ENCODE results near the gene OR10G7. TPM values are rescaled to one million over a fixed set of nuclear protein-coding genes. Genes with fewer than 3 reads are reported as not detected.
A peak's percentile ranks its signal among the peaks of the same experiment; 100 is the strongest.

OR10G7 gene
- not detected in 2 replicates for total RNA-seq (2014; rRNA removed; shearing (Covaris generic))

GRCh38 chr11:124041254-124041653, at the start of gene OR10G7:
OR10G7 (minus strand) TSS chr11:124041325; CDS start chr11:124039001, 2,324 bp downstream.
- peak; percentile 25 for DNase-seq (ENCODE audit: low read depth)

GRCh38 chr11:124085997-124086846, 45.1 kb upstream of the OR10G7 start:
- no peak for DNase-seq (ENCODE audit: low read depth)

- DNase-seq (ENCODE audit: low read depth), result no peak
Observed at GRCh38 chr11:124085583-124085982, 44.5 kb upstream of the OR10G7 start.

GRCh38 chr11:124082371-124082770, 41.2 kb upstream of the OR10G7 start:
- DNase-seq (ENCODE audit: low read depth), result no peak

- no peak for DNase-seq (ENCODE audit: low read depth)
Observed at GRCh38 chr11:124081483-124081882, 40.4 kb upstream of the OR10G7 start.

GRCh38 chr11:124080327-124081001, 39.3 kb upstream of the OR10G7 start:
- DNase-seq (ENCODE audit: low read depth), result no peak

DNA sequence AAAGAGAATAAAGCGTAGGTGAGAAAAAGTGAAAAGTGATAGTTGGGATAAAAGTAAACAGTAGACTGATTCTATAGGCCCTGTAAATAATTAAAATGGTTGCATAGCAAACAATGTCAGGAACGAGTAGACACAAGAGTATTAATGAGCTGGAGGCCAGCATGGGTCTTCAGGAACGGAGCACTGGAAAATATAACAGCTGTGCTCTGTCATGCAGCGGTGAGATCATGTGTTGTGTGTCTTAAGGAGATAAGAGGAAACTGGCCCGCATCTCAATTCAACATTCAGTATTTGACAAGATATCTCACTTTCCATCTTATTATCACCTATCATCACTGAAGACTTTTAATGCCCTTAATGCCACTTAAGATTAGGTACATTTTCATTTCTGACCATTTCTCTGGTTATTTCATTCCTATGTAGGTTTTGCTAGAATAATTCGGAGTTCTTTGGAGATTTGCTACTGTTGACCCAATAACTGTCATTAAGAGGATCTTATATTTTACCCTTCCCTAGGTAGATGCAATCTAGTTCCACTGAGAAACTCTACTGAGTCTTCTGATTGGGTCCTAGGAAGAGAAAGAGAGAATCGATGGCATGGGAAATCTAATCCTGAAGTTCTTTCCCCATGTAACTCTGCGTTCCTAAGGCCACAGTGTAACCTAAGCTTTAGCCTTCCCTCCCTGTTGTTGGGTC, 38.7 kb upstream of the OR10G7 start:
- DNase-seq (ENCODE audit: low read depth), result no peak

- DNase-seq (ENCODE audit: low read depth), result no peak
Observed at GRCh38 chr11:124078591-124078990, 37.5 kb upstream of the OR10G7 start.

GRCh38 chr11:124077266-124077665, 36.1 kb upstream of the OR10G7 start:
- DNase-seq (ENCODE audit: low read depth), result no peak

GRCh38 chr11:124075841-124076651, 34.9 kb upstream of the OR10G7 start:
- DNase-seq (ENCODE audit: low read depth), result no peak

GRCh38 chr11:124075492-124075840, 34.3 kb upstream of the OR10G7 start:
- DNase-seq (ENCODE audit: low read depth), result no peak

DNA sequence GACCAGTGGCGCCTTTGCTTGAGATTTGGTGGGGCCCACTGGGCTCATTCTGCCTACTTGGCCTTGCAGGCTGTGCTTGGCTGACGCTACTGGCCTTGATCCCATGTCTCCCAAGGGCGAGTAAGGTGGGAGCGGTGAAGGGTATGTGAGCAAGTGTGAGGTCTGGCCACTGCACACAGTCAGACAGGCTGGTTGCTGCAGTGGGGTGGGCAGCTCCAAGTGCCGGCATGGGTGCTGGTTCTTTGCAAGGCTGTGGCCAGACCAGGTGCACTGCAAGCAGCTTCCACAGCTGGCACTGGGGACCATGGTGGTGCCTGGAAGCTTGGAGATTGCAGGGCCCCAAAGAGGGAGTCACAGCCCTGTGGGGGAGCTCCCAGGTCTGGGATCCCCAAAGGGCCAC, 33.4 kb upstream of the OR10G7 start:
- DNase-seq (ENCODE audit: low read depth), result no peak

- no peak for DNase-seq (ENCODE audit: low read depth)
Observed at GRCh38 chr11:124072147-124072546, 31.0 kb upstream of the OR10G7 start.

- no peak for DNase-seq (ENCODE audit: low read depth)
Observed at GRCh38 chr11:124071623-124071948, 30.5 kb upstream of the OR10G7 start.

GRCh38 chr11:124070915-124071622, 29.9 kb upstream of the OR10G7 start:
- DNase-seq (ENCODE audit: low read depth), result peak; percentile 55

GRCh38 chr11:124069429-124070401, 28.6 kb upstream of the OR10G7 start:
- DNase-seq (ENCODE audit: low read depth), result peak; percentile 52

DNA sequence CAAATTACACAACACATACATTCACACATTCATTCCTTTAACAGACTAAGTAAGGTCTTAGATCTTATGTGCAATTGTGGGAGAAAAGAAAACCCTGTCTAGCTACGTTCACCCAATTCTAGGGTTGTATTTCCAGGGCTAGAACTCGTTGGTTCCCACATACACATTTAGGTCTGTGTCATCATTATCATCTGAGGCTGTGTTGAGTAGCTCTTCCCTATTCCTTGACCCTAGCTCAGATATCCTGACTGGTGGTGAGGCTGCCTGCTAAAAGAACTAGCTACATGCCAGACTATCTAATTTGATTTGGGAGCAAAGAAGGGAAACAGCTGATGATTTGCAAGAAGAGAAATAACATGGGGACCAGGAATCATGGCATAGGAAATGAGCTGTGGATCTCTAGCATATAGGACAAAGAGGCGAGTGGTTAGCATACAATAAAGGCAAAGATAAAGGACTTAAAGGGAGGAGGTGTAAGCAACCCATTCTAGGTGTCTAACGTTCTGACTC, 27.5 kb upstream of the OR10G7 start:
- DNase-seq (ENCODE audit: low read depth), result no peak

DNA sequence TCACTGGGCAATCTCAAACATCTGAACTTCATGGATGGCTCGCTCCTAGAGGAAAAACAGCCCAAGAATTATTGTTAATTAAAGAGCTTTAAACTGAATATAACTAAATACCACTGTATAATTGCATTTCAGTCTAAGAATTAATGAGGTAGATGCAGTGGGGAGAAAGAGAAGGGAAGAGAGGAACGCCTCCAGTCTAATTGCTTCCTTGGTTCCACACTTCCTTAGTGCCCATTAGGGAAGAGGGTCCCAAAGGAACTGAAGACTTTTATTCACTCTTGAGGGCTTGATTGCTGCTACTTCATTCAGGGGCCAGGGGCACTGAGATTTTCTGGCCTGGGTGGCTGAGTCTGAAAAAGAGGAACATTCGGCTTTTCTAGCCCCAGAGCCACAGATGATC, 11.8 kb upstream of the OR10G7 start:
- no peak for DNase-seq (ENCODE audit: low read depth)

DNA sequence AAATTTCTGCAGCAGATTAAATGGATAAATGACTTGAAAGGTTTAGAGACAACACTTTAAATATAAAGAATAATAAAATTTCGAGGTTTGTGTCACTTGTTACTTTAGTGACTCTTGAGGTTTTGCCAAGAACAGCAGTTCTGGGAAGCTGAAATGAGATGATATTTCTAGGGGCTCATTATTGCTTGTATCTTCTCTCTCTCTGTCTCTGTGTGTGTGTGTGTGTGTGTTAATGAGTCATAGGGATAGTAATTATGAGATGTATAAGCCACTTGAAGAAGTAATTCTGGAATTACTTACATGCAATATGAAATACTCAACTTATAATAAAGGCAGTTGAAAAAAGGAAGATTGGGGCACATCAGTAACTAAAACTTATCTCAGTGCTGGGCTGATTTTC, 9.6 kb upstream of the OR10G7 start:
- no peak for DNase-seq (ENCODE audit: low read depth)

- no peak for DNase-seq (ENCODE audit: low read depth)
Observed at GRCh38 chr11:124043420-124043819, 2.3 kb upstream of the OR10G7 start.
